ENCODE measurements around the gene EPC2. TPM values are rescaled to one million over a fixed set of nuclear protein-coding genes. Genes with fewer than 3 reads are reported as not detected.
A peak's percentile ranks its signal among the peaks of the same experiment; 100 is the strongest.

The EPC2 gene
- total RNA-seq, 3 donors from 2014 or later: 23.4 to 36.3 (median 29.2) TPM

- H3K4me1 ChIP-seq (ENCODE audit: low read depth): no peaks in the 10 kb centered on the region
- ATAC-seq (no peak), DNase-seq (no peak)
- TF ChIP-seq CTCF (IDR thresholded peaks at IDR 0.05): no peak
- no peaks in the 10 kb centered on the region for H3K9me3 ChIP-seq
- no peaks in the 10 kb centered on the region for H3K36me3 ChIP-seq (ENCODE audit: low read depth)
- intact Hi-C loops (cut with DNase I, micrococcal nuclease): no loop called here
- no peak overlapping the region for H3K4me3 ChIP-seq
These were observed 150.0 kb downstream of the EPC2 start for GRCh38 chr2:148794558-148794957.

DNA sequence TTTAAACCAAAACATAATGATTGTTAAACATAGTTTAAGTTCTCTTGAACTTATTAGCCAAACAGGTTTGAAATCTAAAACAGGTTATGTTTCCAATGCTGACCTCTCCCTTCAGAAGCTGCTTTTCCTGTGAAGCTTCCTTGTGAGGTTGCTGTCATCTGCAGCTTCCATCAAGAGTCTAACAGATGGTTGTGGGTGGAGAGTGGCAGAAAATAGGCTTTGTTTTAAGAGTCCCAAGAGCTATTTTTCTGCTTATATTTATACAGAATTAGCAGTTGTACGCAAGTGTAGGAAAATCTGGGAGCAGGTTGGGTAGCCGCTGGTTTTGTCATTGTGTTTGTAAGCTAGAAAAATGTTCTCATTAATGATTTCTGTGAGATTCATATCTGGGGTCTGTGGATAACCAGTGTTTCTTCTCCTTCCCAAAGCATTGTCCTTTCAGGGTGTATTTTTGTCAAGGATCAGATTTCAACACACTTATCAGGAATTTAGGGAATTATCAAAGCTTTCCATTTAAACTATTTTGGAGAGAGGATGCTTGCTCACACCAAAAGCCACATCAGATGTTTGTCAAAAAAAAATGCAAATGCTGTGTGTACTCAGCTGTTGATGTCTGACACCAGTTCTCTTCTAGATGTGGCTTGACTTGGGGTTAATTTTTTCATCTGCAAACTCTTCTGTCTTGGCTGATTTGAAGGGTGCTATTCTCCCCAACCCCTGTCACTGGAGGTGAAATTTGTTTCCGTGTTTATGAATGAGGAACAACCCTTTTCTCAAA, 152.4 kb downstream of the EPC2 start:
- intact Hi-C loops (cut with DNase I, micrococcal nuclease): no loop called here
- no peaks in the 10 kb centered on the region for H3K9me3 ChIP-seq
- H3K36me3 ChIP-seq (ENCODE audit: low read depth): no peaks in the 10 kb centered on the region
- no peak overlapping the region for H3K4me3 ChIP-seq
- ATAC-seq (no peak), DNase-seq (no peak)
- no peak for TF ChIP-seq CTCF (IDR thresholded peaks at IDR 0.05)
- no peaks in the 10 kb centered on the region for H3K4me1 ChIP-seq (ENCODE audit: low read depth)

DNA sequence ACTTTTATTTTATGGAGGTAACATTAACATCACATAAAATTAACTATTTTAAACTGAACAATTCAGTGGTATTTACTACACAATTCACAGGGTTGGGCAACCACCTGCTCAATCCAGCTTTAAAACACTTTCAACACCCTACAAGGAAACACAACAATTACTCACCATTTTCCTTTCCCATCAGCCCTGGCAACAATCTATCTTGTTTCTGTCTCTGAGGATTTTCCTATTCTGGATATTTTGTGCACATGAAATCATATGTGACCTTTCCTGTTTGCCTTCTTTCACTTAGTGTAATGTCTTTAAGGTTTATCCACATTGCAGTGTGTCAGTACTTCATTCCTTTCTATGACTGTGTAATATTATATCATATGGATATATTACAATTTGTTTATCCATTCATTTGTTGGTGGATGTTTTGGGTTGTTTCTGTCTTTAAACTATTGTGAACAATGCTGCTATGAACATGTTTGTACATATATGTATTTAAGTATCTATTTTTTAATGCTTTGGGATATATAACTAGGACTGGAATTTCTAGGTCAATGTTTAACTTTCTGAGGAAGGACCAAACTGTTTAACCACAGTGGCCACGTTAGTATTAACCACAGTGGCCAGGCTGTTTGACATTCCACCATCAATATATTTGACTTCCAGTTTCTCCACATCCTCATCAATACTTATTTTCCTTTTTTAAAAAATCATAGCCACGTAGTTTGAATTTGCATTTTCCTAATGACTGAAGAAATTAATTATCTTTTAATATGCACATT, 158.1 kb downstream of the EPC2 start:
- H3K4me1 ChIP-seq (ENCODE audit: low read depth): no peaks in the 10 kb centered on the region
- no peak overlapping the region for H3K4me3 ChIP-seq
- DNase-seq (no peak), ATAC-seq (peak; percentile 37)
- no peaks in the 10 kb centered on the region for H3K36me3 ChIP-seq (ENCODE audit: low read depth)
- no peak for TF ChIP-seq CTCF (IDR thresholded peaks at IDR 0.05)
- intact Hi-C loops (cut with DNase I, micrococcal nuclease): no loop called here
- no peaks in the 10 kb centered on the region for H3K9me3 ChIP-seq

DNA sequence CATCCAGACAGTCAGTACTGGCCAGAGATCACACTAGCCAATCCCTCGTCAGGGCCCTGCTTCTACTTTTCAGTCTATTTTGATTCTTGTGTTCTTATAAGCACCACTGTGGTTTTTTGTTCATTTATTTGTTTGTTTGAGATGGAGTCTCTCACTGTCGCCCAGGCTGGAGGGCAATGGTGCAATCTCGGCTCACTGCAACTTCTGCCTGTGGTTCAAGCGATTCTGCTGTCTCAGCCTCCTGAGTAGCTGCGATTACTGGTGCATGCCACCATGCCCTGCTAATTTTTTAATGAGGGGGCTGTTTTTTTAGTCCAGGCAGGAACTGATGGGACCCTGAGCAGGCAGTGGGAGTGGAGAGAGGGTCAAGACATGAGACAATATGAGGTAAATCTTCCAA, 165.5 kb downstream of the EPC2 start:
- DNase-seq: no peak
- ATAC-seq: no peak
- TF ChIP-seq CTCF (IDR thresholded peaks at IDR 0.05): no peak
- Histone ChIP-seq H3K36me3 (ENCODE audit: low read depth) (no peaks in the 10 kb centered on the region), H3K4me1 (ENCODE audit: low read depth) (peaks cover 14% of the 10 kb centered on the region), H3K9me3 (no peaks in the 10 kb centered on the region), H3K4me3 (no peak overlapping the region)
- intact Hi-C loops (cut with DNase I, micrococcal nuclease): no loop called here

DNA sequence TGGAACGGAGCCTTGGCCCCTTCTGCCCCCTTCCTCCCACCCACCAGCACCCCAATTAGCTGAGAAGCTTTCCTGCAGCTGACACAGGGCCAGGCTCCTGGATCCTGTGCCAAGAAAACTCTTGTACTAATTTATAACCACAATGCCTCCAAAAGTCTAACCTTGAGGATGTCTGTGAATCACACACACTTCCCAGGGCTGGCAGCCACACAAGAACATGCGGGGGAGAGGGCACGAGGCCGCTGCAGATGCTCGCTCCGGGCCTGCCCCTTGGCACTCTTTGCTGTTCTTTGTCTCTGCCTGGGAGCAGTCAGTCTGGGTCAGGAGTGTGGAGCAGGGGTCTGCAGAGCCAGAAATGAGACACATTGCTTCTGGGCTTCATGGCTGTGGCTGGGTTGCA, 167.8 kb downstream of the EPC2 start:
- ATAC-seq (peak; percentile 26), DNase-seq (peak; percentile 13 to 62 (median 36))
- H3K36me3 ChIP-seq (ENCODE audit: low read depth): no peaks in the 10 kb centered on the region
- H3K4me3 ChIP-seq: no peak overlapping the region
- H3K4me1 ChIP-seq (ENCODE audit: low read depth): peaks cover 14% of the 10 kb centered on the region
- TF ChIP-seq CTCF (IDR thresholded peaks at IDR 0.05): no peak
- intact Hi-C loops (cut with DNase I, micrococcal nuclease): no loop called here
- H3K9me3 ChIP-seq: no peaks in the 10 kb centered on the region
